ENCODE results near the gene WDR33.
"Not testable (repeated sequence)": the region's sequence is repeated elsewhere in the genome, so short reads cannot be mapped to it uniquely, and the experiment has no call there.

WDR33 gene

GRCh38 chr2:127805491-127805890, 5.5 kb downstream of the WDR33 start:
- TF ChIP-seq CTCF (IDR thresholded peaks at IDR 0.05): no peak
- no peak overlapping the region for H3K4me3 Mint-ChIP-seq
- H3K9me3 Mint-ChIP-seq: peaks cover 27% of the 10 kb centered on the region
- H3K27ac Mint-ChIP-seq: peak overlapping the region; percentile 8
- no peak for DNase-seq
- H3K4me1 Mint-ChIP-seq: peaks cover 36% of the 10 kb centered on the region
- peaks cover 5% of the 10 kb centered on the region for H3K27me3 Mint-ChIP-seq (ENCODE audit: low read depth, poor library complexity)
- peaks cover 73% of the 10 kb centered on the region for H3K36me3 Mint-ChIP-seq (ENCODE audit: low read depth)

GRCh38 chr2:127799926-127800325, 11.0 kb downstream of the WDR33 start:
- peaks cover 85% of the 10 kb centered on the region for H3K36me3 Mint-ChIP-seq (ENCODE audit: low read depth)
- no peak overlapping the region for H3K27ac Mint-ChIP-seq
- no peak overlapping the region for H3K4me3 Mint-ChIP-seq
- no peaks in the 10 kb centered on the region for H3K27me3 Mint-ChIP-seq (ENCODE audit: low read depth, poor library complexity)
- DNase-seq: no peak
- TF ChIP-seq CTCF (IDR thresholded peaks at IDR 0.05): no peak
- peaks cover 51% of the 10 kb centered on the region for H3K9me3 Mint-ChIP-seq
- H3K4me1 Mint-ChIP-seq: no peaks in the 10 kb centered on the region

- DNase-seq: no peak
- H3K4me1 Mint-ChIP-seq: no peaks in the 10 kb centered on the region
- peaks cover 77% of the 10 kb centered on the region for H3K9me3 Mint-ChIP-seq
- peaks cover 91% of the 10 kb centered on the region for H3K36me3 Mint-ChIP-seq (ENCODE audit: low read depth)
- no peak for TF ChIP-seq CTCF (IDR thresholded peaks at IDR 0.05)
- no peak overlapping the region for H3K4me3 Mint-ChIP-seq
- no peak overlapping the region for H3K27ac Mint-ChIP-seq
- no peaks in the 10 kb centered on the region for H3K27me3 Mint-ChIP-seq (ENCODE audit: low read depth, poor library complexity)
Observed at GRCh38 chr2:127796389-127796788, 14.6 kb downstream of the WDR33 start.

- DNase-seq; H3K27me3 Mint-ChIP-seq (ENCODE audit: low read depth, poor library complexity); H3K4me1 Mint-ChIP-seq; H3K4me3 Mint-ChIP-seq; H3K27ac Mint-ChIP-seq: not testable (repeated sequence)
- Mint-ChIP-seq H3K36me3 (ENCODE audit: low read depth) (peaks cover 91% of the 10 kb centered on the region), H3K9me3 (peaks cover 79% of the 10 kb centered on the region)
Observed at GRCh38 chr2:127794901-127795300, 16.1 kb downstream of the WDR33 start.

- Mint-ChIP-seq H3K4me1 (no peaks in the 10 kb centered on the region), H3K27me3 (ENCODE audit: low read depth, poor library complexity) (no peaks in the 10 kb centered on the region), H3K36me3 (ENCODE audit: low read depth) (peaks cover 79% of the 10 kb centered on the region), H3K9me3 (peaks cover 75% of the 10 kb centered on the region), H3K4me3 (no peak overlapping the region), H3K27ac (no peak overlapping the region)
- TF ChIP-seq CTCF (IDR thresholded peaks at IDR 0.05): no peak
- DNase-seq: no peak
Observed at GRCh38 chr2:127792805-127793204, 18.2 kb downstream of the WDR33 start.

- H3K4me1 Mint-ChIP-seq: no peaks in the 10 kb centered on the region
- no peak overlapping the region for H3K4me3 Mint-ChIP-seq
- H3K9me3 Mint-ChIP-seq: peaks cover 59% of the 10 kb centered on the region
- H3K27me3 Mint-ChIP-seq (ENCODE audit: low read depth, poor library complexity): no peaks in the 10 kb centered on the region
- no peak for TF ChIP-seq CTCF (IDR thresholded peaks at IDR 0.05)
- H3K36me3 Mint-ChIP-seq (ENCODE audit: low read depth): peaks cover 68% of the 10 kb centered on the region
- no peak for DNase-seq
- no peak overlapping the region for H3K27ac Mint-ChIP-seq
Observed at GRCh38 chr2:127790694-127791529, 20.1 kb downstream of the WDR33 start.

Measured in nephron progenitor cell (in vitro differentiated cells).